Left ventricle myocardium superior (tissue), 1 donor: ENCODE measurements around the gene TCTN1. TPM values are rescaled to one million over a fixed set of nuclear protein-coding genes. Genes with fewer than 3 reads are reported as not detected.
"Not testable (repeated sequence)": the region's sequence is repeated elsewhere in the genome, so short reads cannot be mapped to it uniquely, and the experiment has no call there.

Experiments
- ATAC-seq: fragments of 200-7000 bp; cut with Tn5 transposase; one replicate; pipeline ENCODE4 v1.9.1; 2020; ENCODE audit warnings: mild to moderate bottlenecking, moderate library complexity
- DNase-seq: peaks from one replicate; pipeline ENCODE4 v3.0.0-alpha.2; 2020
- intact Hi-C: fragments of 100-400 bp; cut with micrococcal nuclease; formaldehyde crosslinking; loops from one replicate; pipeline ENCODE4 v1.11.0; 2022
- total RNA-seq: library from RNA; stranded (reverse); fragmentation: NEBNext Ultra II Directional; extraction: Animal tissue kit (Norgen Biotek cat#: 25700); gene quantifications from one replicate; pipeline ENCODE4 v1.2.1, GENCODE V29; 2021
- donor health status: DM: no; HTN: yes; CAD: no; lungs with severe emphysema.

Gene TCTN1
- total RNA-seq, 1 donor from 2014 or later: 25.5 TPM

DNA sequence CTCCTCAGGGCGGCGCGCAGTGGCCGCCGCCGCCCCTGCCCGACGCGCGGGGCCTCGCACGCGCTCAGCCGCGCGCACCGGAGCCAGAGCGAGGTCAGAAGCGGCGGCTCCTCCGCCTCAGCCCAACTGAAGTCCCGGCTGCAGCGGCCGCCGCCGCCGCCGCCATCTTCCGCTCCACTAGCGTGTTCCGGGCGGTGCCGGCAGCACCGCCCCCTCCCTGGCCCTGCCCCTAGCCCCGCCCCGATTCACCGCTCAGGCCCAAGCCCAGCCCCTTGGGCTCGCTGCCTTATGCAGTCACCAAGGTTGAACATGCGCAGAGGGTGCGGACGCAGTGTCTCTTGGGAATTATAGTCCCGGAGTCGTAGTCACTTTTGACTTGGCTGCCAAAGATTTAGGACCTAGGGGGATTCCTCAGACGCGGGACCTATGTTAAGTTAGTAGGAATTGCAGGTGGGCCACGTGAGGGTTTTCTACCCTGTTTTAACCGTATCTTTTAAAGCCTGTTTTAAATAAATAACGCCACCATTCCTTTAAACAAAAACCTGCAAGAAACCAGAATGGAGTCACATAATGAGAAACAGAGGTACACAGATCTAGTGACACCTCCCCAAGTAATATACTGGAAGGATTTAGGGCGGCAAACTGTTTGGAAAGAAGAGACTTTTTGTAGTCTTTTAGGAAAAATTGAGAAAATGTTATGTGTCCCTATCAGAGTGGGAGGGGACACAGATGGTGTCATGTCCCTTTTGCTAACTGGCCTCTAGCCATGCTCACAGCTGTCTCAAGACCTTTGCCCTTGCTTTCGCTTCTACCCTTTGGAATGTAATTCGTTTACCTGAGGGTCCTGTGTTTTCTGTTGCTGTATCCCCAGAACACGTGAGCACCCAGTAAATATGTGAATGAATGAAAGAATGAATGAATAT is 30.5 kb upstream of the TCTN1 start, which contains the start of gene PPTC7:
TSS of gene PPTC7 (minus strand) at position 182 of the 923 bp plus-strand sequence. CDS start 287 bp downstream, outside the sequence.
- intact Hi-C loops: no loop called here
- peak; percentile 90 for ATAC-seq
- peak; percentile 98 for DNase-seq

DNA sequence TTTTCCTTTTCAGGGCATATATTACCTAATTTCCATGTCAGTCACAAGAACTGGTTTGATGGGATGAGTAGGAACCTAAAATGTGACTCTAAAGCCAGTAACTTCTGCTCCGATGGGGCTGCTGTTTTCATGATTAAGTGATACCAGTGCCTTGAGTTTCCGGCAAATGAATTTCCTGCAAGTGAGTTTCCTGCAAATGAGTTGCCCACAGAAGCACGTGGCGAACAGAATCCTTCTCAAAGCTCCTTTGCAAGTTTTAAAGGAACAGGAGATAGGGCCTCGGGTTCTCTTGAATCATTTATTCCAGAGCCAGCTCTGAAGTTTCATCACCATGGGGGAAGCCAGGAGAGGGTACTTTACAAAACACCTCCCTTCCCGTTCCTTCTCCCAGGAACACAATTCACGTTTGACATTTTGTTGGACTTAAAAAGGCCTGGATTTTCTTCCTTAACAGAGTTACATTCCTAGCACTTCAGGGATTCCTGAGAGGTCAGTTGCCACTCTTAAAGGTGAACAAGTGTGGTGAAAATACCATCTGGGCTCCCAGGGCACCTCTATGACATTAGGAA is 28.6 kb upstream of the TCTN1 start:
- ATAC-seq: no peak
- DNase-seq: no peak
- intact Hi-C loops: no loop called here

DNA sequence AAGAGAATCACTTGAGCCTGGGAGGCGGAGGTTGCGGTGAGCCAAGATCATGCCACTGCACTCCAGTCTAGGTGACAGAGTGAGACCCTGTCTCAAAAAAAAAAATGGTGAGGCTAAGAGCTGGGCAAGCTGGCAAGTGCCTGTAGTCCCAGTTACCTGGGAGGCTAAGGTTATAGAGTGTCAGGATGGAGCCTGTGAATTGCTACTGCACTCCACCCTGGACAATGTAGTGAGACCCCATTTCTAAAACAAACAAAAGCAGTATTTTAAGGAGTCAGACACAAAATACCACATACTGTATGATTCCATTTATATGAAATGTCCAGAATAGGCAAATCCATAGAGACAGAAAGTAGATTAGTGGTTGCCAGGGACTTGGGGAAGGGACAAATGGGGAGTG is 26.8 kb upstream of the TCTN1 start:
- DNase-seq, ATAC-seq, intact Hi-C loops: not testable (repeated sequence)

DNA sequence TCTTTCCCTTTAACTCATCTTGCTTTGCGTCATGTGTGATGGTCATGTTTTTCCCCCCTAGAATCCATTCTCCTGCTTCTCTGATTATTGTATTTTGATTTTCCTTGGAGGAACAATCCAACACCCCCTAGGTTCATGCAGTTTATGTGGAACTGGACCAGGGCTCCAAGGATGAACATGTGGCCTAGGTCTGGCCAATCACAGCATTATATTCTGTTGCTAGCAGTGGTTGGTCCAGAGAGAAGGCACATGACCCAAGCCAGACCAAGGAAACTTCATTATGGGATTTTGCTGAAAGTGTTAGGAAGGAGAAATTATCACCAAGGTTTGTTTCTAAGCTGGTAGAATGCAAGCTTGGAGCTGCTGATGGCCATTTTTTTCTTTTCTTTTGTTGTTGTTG is 23.9 kb upstream of the TCTN1 start:
- ATAC-seq (no peak), DNase-seq (no peak)
- intact Hi-C loops: no loop called here

DNA sequence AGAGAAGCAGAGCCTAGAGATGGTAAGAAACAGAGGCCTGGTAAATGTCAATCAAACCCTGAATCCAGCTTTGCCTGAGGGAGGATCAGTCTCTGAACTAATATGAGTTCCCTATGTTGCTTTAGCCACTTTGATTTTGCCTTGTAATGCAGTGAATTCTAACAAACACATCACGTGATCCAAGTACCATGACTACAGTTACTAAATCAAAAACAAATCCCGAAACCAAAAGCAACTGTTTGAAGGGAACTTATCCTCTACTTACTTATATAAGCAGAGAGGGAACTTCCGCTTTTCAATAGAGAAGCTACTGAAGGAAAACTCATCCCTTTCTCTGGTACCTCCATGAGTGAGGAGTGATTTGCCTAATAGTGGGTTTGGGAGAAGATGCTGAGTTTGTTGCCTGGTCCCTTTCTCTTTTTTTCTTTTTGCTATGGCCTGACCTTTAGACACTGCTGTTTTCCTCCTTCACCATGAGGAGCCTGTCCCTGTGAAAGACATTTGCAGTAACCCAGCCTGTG is 23.1 kb upstream of the TCTN1 start:
- intact Hi-C loops: no loop called here
- peak; percentile 63 for ATAC-seq

DNA sequence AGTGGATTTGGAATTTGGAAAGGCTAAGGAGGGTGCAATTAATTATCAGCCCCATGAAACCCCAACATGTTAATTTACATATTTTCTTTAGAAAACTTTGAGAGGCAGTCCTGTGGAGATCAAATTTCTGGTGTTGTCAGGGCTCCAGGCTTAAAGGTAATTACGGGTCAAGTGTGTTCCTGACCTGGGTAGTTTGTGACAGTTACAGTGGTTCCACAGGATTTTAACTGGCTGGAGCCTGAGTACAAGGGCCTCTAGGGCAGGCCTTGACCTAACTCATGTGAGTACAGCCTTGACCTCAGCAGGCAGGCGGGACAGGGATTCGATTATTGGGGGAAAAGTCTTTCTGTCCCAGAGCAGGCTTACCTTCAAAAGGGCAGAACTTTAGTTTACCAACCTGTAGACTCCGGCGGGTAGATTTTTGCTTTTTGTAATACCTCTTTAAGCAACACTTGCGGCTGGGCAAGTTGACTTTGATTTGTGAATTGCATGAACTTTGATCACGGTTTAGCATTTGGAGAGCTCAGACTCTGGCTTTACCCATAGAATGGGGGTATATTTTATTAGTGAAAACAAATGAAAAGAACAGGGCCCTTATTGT is 22.4 kb upstream of the TCTN1 start:
- intact Hi-C loops: no loop called here
- DNase-seq: no peak
- ATAC-seq: peak; percentile 55

More for the DNA sequence above, 23.1 kb upstream of the TCTN1 start:
- no peak for DNase-seq

DNA sequence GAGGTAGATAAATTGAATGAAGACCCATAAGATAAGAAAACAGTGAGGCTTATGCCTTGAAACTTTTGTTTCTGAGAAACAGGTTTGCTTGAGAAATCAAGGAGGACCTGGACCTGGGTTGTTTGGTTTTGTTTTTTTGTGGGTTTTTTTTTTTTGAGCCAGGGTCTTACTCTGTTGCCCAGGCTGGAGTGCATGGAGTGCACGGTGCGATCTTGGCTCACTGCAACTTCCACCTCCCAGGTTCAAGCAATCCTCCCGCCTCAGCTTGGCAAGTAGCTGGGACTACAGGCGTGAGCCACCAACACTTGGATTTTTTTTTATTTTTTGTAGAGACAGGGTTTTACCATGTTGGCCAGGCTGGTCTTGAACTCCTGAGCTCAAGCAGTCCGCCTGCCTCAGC is 21.9 kb upstream of the TCTN1 start:
- DNase-seq (no peak), ATAC-seq (no peak)
- intact Hi-C loops: no loop called here

DNA sequence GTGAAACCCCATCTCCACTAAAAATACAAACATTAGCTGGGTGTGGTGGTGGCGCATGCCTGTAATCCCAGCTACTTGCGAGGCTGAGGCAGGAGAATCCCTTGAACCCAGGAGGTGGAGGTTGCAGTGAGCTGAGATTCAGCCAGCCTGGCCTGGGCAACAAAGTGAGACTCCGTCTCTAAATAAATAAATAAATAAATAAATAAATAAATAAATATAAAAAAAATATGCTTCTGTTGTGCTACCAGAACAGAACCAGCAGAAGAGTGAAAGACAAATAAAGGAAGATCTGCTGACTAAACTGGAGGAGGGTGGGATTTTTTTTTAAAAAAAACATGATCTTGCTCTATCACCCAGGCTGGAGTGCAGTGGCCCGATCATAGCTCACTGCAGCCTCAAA is 21.0 kb upstream of the TCTN1 start:
- ATAC-seq, intact Hi-C loops, DNase-seq: not testable (repeated sequence)

DNA sequence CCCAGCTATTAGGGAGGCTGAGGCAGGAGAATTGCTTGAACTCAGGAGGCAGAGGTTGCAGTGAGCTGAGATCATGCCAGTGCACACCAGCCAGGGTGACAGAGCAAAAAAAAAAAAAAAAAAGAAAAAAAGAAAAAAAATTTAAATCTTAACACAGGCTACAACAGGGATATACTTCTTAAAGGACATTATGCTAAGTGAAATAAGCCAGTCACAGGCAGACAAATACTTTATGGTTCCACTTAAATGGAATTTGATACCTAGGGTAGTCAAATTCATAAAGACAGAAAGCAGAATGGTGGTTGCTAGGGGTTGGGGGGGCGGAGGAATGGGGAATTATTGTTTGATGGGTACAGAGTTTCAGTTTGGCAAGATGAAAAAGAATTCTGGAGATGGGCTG is 16.0 kb upstream of the TCTN1 start:
- no peak for ATAC-seq
- intact Hi-C loops: no loop called here
- DNase-seq: no peak

DNA sequence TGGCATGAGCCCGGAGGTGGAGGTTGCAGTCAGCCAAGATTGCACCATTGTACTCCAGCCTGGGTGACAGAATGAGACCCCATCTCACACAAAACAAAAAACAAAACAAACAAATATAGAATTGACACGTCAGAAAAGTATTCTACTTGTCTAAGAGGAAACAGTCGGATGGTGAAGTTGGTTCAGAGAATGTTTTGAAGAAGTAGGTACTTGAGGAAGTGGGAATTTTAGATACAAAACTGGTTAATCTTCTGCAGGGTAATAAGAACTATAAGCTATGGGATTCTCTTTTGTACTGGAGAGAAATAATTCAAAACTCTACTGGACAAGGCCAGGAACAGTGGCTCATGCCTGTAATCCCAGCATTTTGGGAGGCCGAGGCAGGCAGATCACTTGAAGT is 14.6 kb upstream of the TCTN1 start:
- DNase-seq (no peak), ATAC-seq (no peak)
- intact Hi-C loops: no loop called here

DNA sequence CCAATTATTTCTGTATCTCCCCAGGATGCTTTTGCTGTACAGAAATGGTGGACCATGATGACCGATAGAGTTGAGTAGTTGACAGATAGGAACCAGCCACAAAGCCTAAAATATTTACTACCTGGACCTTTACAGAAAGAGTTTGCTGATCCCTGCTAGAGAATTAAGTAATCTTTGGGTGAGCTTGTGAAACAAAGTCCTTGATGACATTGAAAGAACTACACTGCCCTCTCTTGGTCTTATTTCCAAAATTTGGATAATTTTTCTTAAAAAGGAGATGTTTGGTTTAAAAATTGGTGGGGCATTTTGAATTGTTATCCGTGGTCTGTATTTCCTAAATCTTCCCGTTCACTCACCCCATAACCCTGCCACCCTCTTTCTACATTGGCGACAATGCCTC is 13.7 kb upstream of the TCTN1 start:
- intact Hi-C loops: loop anchor here (5.0 kb wide), 1 partner anchor 88 kb away; no protein-coding TSS in a partner anchor
- no peak for DNase-seq
- ATAC-seq: peak; percentile 55

DNA sequence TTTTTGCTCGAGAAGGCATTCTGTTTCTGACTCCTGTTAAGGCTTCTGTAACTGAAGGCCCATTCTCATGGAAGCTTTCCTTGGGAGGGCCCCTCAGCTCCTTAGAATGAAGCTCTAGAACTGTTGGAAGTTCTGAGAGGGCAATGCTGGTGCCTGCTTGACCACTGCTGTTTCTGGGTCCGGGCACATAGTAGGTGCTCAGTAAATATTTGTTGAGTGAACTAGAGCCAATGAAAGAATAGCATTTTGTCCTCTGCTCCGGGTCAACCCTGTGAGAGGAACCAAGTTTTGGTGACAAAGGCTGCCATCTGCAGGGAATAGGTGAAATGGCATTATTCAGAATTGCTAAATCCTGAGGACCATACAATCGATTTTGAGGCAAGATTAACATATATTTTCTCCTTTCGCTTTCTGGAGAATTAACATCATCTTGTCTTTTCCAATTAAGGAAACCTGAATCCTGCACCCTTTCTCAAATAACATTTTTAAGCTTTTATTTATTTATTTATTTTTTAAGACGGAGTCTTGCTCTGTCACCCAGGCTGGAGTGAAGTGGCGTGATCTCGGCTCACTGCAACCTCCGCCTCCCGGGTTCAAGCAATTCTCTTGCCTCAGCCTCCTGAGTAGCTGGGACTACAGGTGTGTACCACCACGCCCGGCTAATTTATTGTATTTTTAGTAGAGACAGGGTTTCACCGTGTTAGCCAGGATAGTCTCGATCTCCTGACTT is 11.7 kb upstream of the TCTN1 start:
- intact Hi-C loops: loop anchor here (5.0 kb wide), 1 partner anchor 90 kb away; no protein-coding TSS in a partner anchor
- peak; percentile 67 for ATAC-seq
- DNase-seq: not testable (repeated sequence)

DNA sequence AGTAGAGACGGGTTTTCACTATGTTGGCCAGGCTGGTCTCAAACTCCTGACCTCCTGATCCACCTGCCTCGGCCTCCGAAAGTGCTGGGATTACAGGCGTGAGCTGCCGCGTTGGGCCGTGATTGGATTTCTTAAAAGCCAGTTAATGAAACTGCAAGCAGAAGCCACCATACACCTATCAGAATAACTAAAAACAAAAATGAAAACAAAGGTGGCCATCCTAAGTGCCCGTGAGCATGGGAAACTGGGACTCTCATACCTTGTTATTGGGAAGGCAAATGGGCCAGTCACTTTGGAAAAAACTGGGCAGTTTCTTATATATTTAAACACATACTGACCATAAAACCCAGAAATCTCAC is 7.7 kb upstream of the TCTN1 start:
- intact Hi-C loops: no loop called here
- ATAC-seq (no peak), DNase-seq (no peak)

DNA sequence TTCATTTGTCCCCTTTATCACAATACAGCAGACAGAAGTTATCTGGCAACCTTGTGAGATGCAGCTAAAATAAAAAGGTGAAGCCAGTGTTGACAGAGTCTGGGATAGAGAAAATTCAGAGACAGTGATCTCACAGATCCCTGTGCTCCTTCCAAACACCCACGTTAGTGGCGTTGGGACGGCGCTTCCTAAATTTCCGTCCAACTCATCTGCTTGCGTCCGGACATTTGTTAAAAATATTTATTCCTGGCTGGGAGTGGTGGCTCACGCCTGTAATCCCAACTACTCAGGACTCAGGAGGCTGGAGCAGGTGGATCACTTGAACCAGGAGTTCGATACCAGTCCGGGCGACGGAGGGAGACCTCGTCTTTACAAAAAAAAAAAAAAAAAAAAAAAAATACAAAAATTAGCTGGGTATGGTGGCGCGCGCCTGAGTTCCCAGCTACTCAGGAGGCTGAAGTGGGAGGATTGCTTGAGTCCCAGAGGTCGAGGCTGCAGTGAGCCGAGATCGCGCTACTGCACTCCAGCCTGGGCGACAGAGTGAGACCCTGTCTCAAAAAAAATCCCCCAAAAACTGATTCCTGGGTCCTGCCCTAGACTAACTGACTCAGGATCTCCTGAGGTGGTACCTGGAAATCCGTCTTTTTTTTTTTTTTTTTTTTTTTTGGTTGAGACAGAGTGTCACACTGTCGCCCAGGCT is 708 bp upstream of the TCTN1 start:
- DNase-seq (peak; percentile 31), ATAC-seq (peak; percentile 1)
- intact Hi-C loops: no loop called here

DNA sequence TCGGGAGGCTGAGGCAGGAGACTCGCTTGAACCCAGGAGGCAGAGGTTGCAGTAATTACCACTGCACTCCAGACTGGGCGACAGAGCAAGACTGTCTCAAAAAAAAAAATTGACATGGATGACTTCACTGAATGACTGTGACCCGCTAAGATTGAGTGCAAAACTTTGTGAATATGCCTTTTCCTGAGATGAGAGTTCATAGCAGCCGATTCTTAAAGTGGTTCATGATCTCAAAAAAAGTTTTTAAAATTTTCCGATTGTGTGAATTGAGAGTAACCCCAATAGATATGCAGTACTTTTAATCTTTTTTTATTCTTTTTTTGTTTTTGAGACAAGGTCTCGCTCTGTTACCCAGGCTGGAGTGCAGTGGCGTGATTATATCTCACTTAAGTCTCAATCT is 1.2 kb downstream of the TCTN1 start:
- intact Hi-C loops: no loop called here
- no peak for DNase-seq
- no peak for ATAC-seq

DNA sequence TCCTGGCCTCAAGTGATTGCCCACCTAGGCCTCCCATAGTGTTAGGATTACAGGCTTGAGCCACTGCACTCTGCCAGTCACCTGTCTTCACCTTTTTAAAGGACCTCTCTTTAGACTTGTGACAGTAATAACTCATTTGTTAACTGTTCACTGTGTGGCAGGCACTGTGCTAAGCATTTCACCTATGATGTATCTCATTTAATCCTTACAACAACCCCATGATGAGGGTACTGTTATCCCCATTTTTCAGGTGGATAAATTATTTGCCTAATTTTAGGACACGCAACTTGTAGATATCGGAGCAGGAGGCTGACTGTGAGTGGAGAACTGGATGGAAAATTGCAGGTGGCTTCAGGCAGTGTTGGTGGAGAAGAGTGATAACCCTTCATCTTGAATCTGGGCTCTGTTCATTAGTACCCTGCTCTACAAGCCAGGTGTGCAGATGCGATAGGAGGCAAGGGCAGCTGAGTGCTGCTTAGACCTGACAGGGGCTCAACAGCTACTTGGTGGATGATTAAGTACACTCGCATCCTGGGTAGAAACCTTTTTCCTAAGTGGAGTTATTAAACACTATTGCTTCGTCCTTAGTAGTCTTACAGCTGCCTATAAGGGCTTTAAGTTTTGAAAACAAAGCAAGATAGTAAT is 2.7 kb downstream of the TCTN1 start:
- no peak for DNase-seq
- ATAC-seq: no peak
- intact Hi-C loops: no loop called here

DNA sequence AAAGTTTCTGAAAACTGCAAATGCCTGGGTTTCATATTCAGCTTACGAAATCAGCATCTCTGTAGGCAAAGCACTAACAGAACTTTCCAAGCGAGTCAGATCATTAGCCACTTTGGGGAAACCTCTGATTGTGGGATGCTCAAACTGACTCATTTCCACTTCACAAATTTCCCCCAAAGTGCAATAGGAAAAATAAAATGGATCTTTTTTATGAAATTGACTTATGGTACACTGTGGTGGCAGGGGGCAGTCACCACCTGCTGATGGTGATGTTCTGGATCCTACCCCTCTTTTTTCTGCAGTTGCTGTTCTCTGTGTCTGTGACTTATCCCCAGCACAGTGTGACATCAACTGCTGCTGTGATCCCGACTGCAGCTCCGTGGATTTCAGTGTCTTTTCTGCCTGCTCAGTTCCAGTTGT is 5.6 kb downstream of the TCTN1 start:
- intact Hi-C loops: no loop called here
- DNase-seq (no peak), ATAC-seq (no peak)

DNA sequence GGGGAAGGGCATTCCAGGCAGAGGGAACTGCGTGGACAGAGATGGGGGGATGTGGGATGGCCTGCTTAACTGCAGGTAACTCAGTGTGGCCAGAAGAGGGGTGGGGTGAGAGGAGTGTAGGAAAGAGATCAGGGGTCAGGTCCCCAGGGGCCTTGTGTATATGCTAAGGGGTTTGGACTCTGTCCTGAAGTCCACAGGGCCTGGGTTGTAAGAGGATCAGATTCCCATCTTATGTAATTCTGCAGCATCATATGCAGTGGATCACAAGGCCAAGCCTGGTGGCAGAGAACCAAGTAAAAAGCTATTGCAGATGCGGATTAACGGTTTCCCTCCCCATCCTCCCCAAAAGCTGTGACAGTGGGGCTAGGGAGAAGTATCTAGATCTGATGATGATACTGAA is 8.7 kb downstream of the TCTN1 start:
- no peak for DNase-seq
- no peak for ATAC-seq
- intact Hi-C loops: no loop called here
